Hypothalamus (tissue), 51 donors: ENCODE measurements around the gene ABTB2.

Experiments
- DNase-seq, 51 donors: peaks; one replicate each; lab custom pipeline; 2025; lab: John Stamatoyannopoulos, UW

ABTB2 gene

GRCh38 chr11:34268906-34269430, 88.8 kb downstream of the ABTB2 start:
- no peak for DNase-seq

- no peak for DNase-seq
Observed at GRCh38 chr11:34267417-34267816, 90.4 kb downstream of the ABTB2 start.

- peak in 33 of 51 donors; percentile 14 to 69 (median 39) for DNase-seq
Observed at GRCh38 chr11:34267013-34267412, 90.8 kb downstream of the ABTB2 start.

- peak in 31 of 51 donors; percentile 11 to 78 (median 45) for DNase-seq
Observed at GRCh38 chr11:34266090-34266912, 91.5 kb downstream of the ABTB2 start.

- DNase-seq: peak in 11 of 51 donors; percentile 6 to 46 (median 24)
Observed at GRCh38 chr11:34264303-34265110, 93.3 kb downstream of the ABTB2 start.

- peak in 2 of 51 donors; percentile 8 to 11 for DNase-seq
Observed at GRCh38 chr11:34263441-34264091, 94.2 kb downstream of the ABTB2 start.

GRCh38 chr11:34262531-34263081, 95.2 kb downstream of the ABTB2 start:
- DNase-seq: peak in 21 of 51 donors; percentile 7 to 73 (median 38)

- DNase-seq: peak in 15 of 51 donors; percentile 3 to 58 (median 30)
Observed at GRCh38 chr11:34261820-34262219, 96.0 kb downstream of the ABTB2 start.

GRCh38 chr11:34261095-34261494, 96.7 kb downstream of the ABTB2 start:
- DNase-seq: no peak

- DNase-seq: no peak
Observed at GRCh38 chr11:34260072-34260575, 97.7 kb downstream of the ABTB2 start.

GRCh38 chr11:34259087-34259486, 98.7 kb downstream of the ABTB2 start:
- DNase-seq: no peak

- no peak for DNase-seq
Observed at GRCh38 chr11:34256626-34257025, 101.2 kb downstream of the ABTB2 start.

GRCh38 chr11:34256150-34256549, 101.7 kb downstream of the ABTB2 start:
- no peak for DNase-seq

GRCh38 chr11:34255101-34255500, 102.7 kb downstream of the ABTB2 start:
- DNase-seq: no peak

GRCh38 chr11:34254011-34254410, 103.8 kb downstream of the ABTB2 start:
- no peak for DNase-seq

GRCh38 chr11:34252651-34253050, 105.2 kb downstream of the ABTB2 start:
- DNase-seq: no peak

- DNase-seq: no peak
Observed at GRCh38 chr11:34252015-34252414, 105.8 kb downstream of the ABTB2 start.

- DNase-seq: no peak
Observed at GRCh38 chr11:34251589-34251980, 106.2 kb downstream of the ABTB2 start.

- peak in 28 of 51 donors; percentile 8 to 61 (median 28) for DNase-seq
Observed at GRCh38 chr11:34250732-34251588, 106.8 kb downstream of the ABTB2 start.
